Measurements from ENCODE around the gene KIF23.
"Not testable (repeated sequence)": the region's sequence is repeated elsewhere in the genome, so short reads cannot be mapped to it uniquely, and the experiment has no call there.

The KIF23 gene

DNA sequence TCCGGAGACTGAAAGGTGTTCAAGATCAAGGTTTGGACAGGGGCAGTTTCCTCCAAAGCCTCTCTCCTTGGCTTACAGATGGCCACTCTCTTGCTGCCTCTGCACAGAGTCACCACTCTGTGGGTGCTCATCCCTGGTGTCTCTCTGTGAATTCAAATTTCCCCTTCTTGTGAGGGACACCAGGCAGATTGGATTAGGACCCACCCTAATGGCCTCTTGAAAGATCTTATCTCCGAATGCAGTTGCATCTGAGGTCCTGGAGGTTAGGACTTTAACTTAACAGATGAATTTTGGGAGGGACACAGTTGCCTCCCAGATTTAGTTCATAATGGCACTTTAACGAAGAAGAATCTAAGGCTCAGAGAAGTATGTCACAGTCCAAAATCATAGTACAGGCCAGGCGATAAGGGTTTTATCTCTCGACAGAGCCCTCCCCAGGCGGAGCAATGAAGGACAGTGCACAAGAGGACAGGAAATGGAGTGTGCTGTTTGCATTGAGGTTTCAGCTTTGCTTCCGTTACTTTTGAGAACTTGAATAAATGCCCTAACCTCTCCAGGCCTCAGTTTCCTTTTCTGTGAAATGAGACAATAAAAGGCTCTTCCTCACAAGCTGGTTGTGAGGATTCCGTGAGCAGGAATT is 38.9 kb upstream of the KIF23 start:
- DNase-seq (ENCODE audit: low spot score) (peak; percentile 32), ATAC-seq (ENCODE audit: low read depth) (no peak)
- Histone ChIP-seq H3K4me1 (ENCODE audit: insufficient read depth, poor library complexity, severe bottlenecking) (no peaks in the 10 kb centered on the region), H3K4me3 (ENCODE audit: severe bottlenecking) (no peak overlapping the region), H3K27me3 (ENCODE audit: insufficient read depth, poor library complexity, severe bottlenecking) (no peaks in the 10 kb centered on the region), H3K36me3 (ENCODE audit: low read depth) (no peaks in the 10 kb centered on the region), H3K9me3 (ENCODE audit: severe bottlenecking) (no peaks in the 10 kb centered on the region), H3K27ac (ENCODE audit: poor library complexity, severe bottlenecking) (no peak overlapping the region)
- TF ChIP-seq, protein P1, sequence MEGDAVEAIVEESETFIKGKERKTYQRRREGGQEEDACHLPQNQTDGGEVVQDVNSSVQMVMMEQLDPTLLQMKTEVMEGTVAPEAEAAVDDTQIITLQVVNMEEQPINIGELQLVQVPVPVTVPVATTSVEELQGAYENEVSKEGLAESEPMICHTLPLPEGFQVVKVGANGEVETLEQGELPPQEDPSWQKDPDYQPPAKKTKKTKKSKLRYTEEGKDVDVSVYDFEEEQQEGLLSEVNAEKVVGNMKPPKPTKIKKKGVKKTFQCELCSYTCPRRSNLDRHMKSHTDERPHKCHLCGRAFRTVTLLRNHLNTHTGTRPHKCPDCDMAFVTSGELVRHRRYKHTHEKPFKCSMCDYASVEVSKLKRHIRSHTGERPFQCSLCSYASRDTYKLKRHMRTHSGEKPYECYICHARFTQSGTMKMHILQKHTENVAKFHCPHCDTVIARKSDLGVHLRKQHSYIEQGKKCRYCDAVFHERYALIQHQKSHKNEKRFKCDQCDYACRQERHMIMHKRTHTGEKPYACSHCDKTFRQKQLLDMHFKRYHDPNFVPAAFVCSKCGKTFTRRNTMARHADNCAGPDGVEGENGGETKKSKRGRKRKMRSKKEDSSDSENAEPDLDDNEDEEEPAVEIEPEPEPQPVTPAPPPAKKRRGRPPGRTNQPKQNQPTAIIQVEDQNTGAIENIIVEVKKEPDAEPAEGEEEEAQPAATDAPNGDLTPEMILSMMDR (IDR thresholded peaks at IDR 0.05; ENCODE audit: poor library complexity, severe bottlenecking) = no peak

DNA sequence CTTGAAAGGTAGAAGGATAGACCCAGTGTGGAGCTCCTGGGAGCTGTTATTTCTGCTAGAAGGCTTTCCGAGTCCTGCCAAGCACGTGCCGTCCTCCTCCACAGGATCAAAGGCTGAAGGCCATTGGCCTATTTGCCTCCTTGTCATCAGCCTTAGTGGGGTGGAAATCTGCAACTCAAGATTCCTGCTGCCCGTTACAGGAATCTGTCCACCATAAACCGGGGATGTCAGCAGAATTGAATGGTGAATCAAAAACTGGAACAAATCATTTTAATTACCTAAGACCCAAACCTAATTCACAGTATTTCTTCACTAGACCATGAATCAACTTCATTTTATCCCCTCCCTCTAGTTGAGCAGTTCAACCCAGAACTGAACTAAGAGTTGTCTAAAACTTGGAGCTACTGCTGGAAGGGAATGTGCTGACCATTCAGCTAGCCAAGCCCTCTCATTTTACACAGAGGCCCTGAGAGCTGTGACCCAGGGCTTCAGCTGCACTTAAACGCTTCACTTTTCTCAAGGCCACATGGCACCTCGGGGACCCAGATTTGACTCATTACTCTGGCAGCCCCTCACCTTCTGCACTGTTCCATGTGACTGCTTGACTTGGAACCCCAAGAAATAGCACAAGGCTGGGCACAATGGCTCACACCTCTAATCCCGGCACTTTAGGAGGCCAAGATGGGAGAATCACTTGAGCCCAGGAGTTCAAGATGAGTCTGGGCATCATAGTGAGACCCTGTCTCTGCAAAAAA is 36.8 kb upstream of the KIF23 start:
- TF ChIP-seq, protein P1 (IDR thresholded peaks at IDR 0.05; ENCODE audit: poor library complexity, severe bottlenecking) = no peak
- no peak overlapping the region for H3K4me3 ChIP-seq (ENCODE audit: severe bottlenecking)

DNA sequence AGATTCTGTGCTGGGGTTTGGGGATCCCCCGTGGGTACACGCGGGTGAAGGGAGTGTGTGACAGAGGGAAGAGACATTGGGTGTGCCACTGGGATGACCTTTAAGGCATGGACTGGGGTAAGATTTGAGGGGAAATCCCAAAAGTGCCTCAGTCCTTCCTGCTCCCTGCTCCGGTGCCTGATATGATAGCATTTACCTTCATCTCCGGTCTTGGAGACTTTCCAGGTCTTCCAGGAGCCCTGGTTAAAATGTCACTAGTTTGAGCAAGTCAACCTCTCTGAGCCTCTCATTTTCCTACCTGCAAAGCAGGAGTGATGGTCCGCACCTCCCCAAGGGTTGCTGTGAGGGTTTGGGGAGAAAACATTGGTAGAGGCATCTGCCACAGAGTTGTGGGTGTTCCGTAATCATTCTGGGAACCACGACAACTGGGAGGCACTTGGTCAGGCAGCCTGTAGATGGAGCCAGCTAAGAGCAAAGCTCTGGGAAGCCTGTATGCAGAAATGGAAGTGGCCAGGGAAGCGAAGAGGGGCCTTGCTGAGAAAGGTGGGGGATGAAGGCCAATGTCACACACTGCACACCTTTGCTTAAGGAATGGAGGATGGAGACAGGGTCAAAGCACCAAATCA is 33.9 kb upstream of the KIF23 start:
- Histone ChIP-seq H3K27me3 (ENCODE audit: insufficient read depth, poor library complexity, severe bottlenecking) (no peaks in the 10 kb centered on the region), H3K9me3 (ENCODE audit: severe bottlenecking) (no peaks in the 10 kb centered on the region), H3K4me3 (ENCODE audit: severe bottlenecking) (no peak overlapping the region), H3K27ac (ENCODE audit: poor library complexity, severe bottlenecking) (no peak overlapping the region), H3K36me3 (ENCODE audit: low read depth) (no peaks in the 10 kb centered on the region), H3K4me1 (ENCODE audit: insufficient read depth, poor library complexity, severe bottlenecking) (no peaks in the 10 kb centered on the region)
- TF ChIP-seq, protein P1 (IDR thresholded peaks at IDR 0.05; ENCODE audit: poor library complexity, severe bottlenecking) = peak; percentile 29
- peak; percentile 55 for DNase-seq (ENCODE audit: low spot score)
- ATAC-seq (ENCODE audit: low read depth) = peak; percentile 61

More for the DNA sequence above, 36.8 kb upstream of the KIF23 start:
- no peaks in the 10 kb centered on the region for H3K4me1 ChIP-seq (ENCODE audit: insufficient read depth, poor library complexity, severe bottlenecking)
- H3K27me3 ChIP-seq (ENCODE audit: insufficient read depth, poor library complexity, severe bottlenecking) = no peaks in the 10 kb centered on the region
- no peak overlapping the region for H3K27ac ChIP-seq (ENCODE audit: poor library complexity, severe bottlenecking)
- no peaks in the 10 kb centered on the region for H3K9me3 ChIP-seq (ENCODE audit: severe bottlenecking)
- ATAC-seq (ENCODE audit: low read depth) = no peak
- no peaks in the 10 kb centered on the region for H3K36me3 ChIP-seq (ENCODE audit: low read depth)
- DNase-seq (ENCODE audit: low spot score) = peak; percentile 47

DNA sequence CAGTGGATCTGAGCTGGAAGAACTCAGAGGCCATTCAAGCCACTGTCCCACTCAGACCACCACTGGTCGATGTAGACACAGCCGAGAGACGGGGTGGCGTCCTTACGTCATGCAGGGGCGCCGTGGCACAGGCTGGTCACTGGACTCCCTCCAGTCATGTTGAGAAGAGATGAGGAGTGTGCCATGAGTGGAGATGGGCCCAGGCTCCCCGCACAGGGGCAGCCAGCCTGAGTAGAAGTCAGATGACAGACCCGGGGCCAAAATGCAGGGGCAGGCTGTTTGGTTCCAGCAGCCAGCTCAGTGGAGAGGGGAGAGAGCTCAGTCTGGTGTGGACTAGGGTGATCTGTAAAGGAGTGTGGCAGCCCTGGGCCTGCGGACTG is 33.4 kb upstream of the KIF23 start:
- DNase-seq (ENCODE audit: low spot score) (peak; percentile 64), ATAC-seq (ENCODE audit: low read depth) (no peak; the same call in 2 of the 3 replicates)
- Histone ChIP-seq H3K4me3 (ENCODE audit: severe bottlenecking) (no peak overlapping the region), H3K27ac (ENCODE audit: poor library complexity, severe bottlenecking) (no peak overlapping the region), H3K4me1 (ENCODE audit: insufficient read depth, poor library complexity, severe bottlenecking) (no peaks in the 10 kb centered on the region), H3K36me3 (ENCODE audit: low read depth) (no peaks in the 10 kb centered on the region), H3K27me3 (ENCODE audit: insufficient read depth, poor library complexity, severe bottlenecking) (no peaks in the 10 kb centered on the region), H3K9me3 (ENCODE audit: severe bottlenecking) (no peaks in the 10 kb centered on the region)
- TF ChIP-seq, protein P1 (IDR thresholded peaks at IDR 0.05; ENCODE audit: poor library complexity, severe bottlenecking) = no peak

DNA sequence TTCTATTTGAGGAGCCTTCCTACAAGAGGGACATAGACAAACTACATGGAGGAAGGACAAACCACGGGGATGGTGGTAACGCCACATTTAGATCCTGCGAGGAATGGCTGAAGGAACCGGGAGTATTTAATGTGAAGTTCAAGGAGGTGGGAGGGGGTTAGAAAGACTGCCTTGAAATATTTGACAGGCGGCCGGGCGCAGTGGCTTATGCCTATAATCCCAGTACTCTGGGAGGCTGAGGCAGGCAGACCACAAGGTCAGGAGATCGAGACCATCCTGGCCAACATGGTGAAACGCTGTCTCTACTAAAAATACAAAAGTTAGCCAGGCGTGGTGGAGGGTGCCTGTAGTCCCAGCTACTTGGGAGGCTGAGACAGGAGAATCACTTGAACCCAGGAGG is 32.0 kb upstream of the KIF23 start:
- H3K36me3 ChIP-seq (ENCODE audit: low read depth); H3K4me3 ChIP-seq (ENCODE audit: severe bottlenecking); H3K9me3 ChIP-seq (ENCODE audit: severe bottlenecking); H3K27ac ChIP-seq (ENCODE audit: poor library complexity, severe bottlenecking); H3K4me1 ChIP-seq (ENCODE audit: insufficient read depth, poor library complexity, severe bottlenecking); H3K27me3 ChIP-seq (ENCODE audit: insufficient read depth, poor library complexity, severe bottlenecking); ATAC-seq (ENCODE audit: low read depth): not testable (repeated sequence)
- DNase-seq (ENCODE audit: low spot score) = peak; percentile 39

DNA sequence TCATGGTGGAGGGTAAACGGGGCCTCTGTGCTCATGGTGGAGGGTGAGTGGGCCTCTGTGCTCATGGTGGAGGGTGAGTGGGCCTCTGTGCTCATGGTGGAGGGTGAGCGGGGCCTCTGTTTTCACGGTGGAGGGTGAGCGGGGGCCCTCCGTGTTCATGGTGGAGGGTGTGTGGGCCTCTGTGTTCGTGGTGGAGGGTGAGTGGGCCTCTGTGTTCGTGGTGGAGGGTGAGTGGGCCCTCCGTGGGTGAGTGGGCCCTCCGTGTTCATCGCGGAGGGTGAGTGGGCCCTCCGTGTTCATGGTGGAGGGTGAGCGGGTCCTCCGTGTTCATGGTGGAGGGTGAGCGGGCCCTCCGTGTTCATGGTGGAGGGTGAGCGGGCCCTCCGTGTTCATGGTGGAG is 30.1 kb upstream of the KIF23 start:
- not testable (repeated sequence) for ATAC-seq (ENCODE audit: low read depth); H3K4me3 ChIP-seq (ENCODE audit: severe bottlenecking)
- peak; percentile 58 for DNase-seq (ENCODE audit: low spot score)

More for the DNA sequence above, 30.1 kb upstream of the KIF23 start:
- H3K9me3 ChIP-seq (ENCODE audit: severe bottlenecking); H3K27me3 ChIP-seq (ENCODE audit: insufficient read depth, poor library complexity, severe bottlenecking); H3K4me1 ChIP-seq (ENCODE audit: insufficient read depth, poor library complexity, severe bottlenecking); H3K27ac ChIP-seq (ENCODE audit: poor library complexity, severe bottlenecking); H3K36me3 ChIP-seq (ENCODE audit: low read depth): not testable (repeated sequence)

Data from RWPE2 (cell line).